SU-DHL-6 (cell line): ENCODE measurements around the gene ST6GAL1.

ENCODE experiments used
- EZH2phosphoT487 ChIP-seq: fragments of 200-600 bp; sonication (generic), shearing (Covaris generic); conservative IDR thresholded peaks from 2 replicates; pipeline ENCODE4 v1.6.1; 2018; ENCODE audit warnings: mild to moderate bottlenecking, antibody characterized with exemption, low read length, moderate library complexity, mixed read lengths
- TF ChIP-seq, protein P1 (sequence below): fragments of 200-600 bp; sonication (generic); IDR thresholded peaks from one replicate; pipeline ENCODE4 v1.5.1; 2017; ENCODE audit warnings: antibody characterized with exemption, mild to moderate bottlenecking, low read length, moderate library complexity; ENCODE audit not compliant: insufficient read depth, poor library complexity, severe bottlenecking

DNA sequence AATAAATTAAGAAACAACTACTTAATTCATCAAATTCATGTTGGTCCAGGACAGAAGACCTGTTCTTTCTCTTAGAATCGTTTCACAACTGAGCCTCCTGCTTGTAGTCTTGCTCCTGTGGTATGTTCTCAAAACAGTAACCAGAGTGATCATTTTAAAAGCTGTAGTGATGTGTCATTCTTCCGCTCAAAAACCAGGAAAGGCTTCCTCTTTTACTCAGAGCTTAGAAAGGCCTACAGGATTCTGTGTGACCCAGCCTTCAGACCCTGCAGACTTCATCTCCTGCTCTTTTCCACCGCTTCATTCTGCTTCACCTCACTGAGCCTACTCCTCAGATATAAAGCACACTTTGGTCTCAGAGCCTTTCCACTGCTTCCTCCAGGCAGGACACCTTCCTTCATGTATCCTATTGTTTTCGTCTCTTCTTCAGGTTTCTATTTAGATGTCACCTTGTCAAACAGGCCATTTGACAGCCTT, 22.7 kb downstream of the ST6GAL1 start:
- TF ChIP-seq, protein P1, sequence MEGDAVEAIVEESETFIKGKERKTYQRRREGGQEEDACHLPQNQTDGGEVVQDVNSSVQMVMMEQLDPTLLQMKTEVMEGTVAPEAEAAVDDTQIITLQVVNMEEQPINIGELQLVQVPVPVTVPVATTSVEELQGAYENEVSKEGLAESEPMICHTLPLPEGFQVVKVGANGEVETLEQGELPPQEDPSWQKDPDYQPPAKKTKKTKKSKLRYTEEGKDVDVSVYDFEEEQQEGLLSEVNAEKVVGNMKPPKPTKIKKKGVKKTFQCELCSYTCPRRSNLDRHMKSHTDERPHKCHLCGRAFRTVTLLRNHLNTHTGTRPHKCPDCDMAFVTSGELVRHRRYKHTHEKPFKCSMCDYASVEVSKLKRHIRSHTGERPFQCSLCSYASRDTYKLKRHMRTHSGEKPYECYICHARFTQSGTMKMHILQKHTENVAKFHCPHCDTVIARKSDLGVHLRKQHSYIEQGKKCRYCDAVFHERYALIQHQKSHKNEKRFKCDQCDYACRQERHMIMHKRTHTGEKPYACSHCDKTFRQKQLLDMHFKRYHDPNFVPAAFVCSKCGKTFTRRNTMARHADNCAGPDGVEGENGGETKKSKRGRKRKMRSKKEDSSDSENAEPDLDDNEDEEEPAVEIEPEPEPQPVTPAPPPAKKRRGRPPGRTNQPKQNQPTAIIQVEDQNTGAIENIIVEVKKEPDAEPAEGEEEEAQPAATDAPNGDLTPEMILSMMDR, result no peak
- TF ChIP-seq EZH2phosphoT487, result no peak
